ENCODE results near the gene YAP1. TPM values are rescaled to one million over a fixed set of nuclear protein-coding genes. Genes with fewer than 3 reads are reported as not detected.

YAP1 gene
- total and polyA plus RNA-seq, 2 of the 4 experiments (the other 2 are of a cell fraction), result 121 to 251 TPM

GRCh38 chr11:102230186-102230585 lies 119.9 kb downstream of the YAP1 start:
- no peak overlapping the region for H2AK9ac ChIP-seq (replicated peaks; ENCODE audit: low read depth, low read length, poor library complexity)
- no peak overlapping the region for H3K23ac ChIP-seq (ENCODE audit: low read depth, low read length)
- no peak overlapping the region for H3K4me3 ChIP-seq (ENCODE audit: insufficient read depth, low read depth, low read length)
- dilution Hi-C loops (cut with HindIII; ENCODE audit: low sequenced_read_pairs, unreplicated experiment) (no loop called here), intact Hi-C loops (cut with micrococcal nuclease) (no loop called here), in situ Hi-C loops (cut with MboI; ENCODE audit: low sequenced_read_pairs) (loop anchor here (25.0 kb wide), 1 partner anchor 368 kb away; no protein-coding TSS in a partner anchor)
- H3K79me1 ChIP-seq (ENCODE audit: low read depth in 1 of 2, low read length in 2 of 2), result peaks cover 31 to 40% of the 10 kb centered on the region in 2 experiments
- no peak overlapping the region for H4K91ac ChIP-seq (ENCODE audit: insufficient read depth, low read depth, low read length)
- no peak overlapping the region for H3K14ac ChIP-seq (replicated peaks; ENCODE audit: low read depth, low read length)
- ATAC-seq (ENCODE audit: low read depth) (no peak), DNase-seq (no peak)
- no peak overlapping the region for H2BK20ac ChIP-seq (ENCODE audit: low read depth, low read length)
- no peak overlapping the region for H2AFZ ChIP-seq (replicated peaks; ENCODE audit: low read length, poor library complexity)
- no peak overlapping the region for H2AK5ac ChIP-seq (ENCODE audit: low read depth, low read length)
- H2BK15ac ChIP-seq (ENCODE audit: low read depth, low read length), result no peak overlapping the region
- H3K9me1 ChIP-seq (ENCODE audit: insufficient read depth, low read length), result peaks cover 7% of the 10 kb centered on the region
- ChIA-PET POLR2A (ENCODE audit: unreplicated experiment) (no interaction called here), CTCF (interaction anchor here (0.6 kb wide), 1 partner anchor 13 kb away, joined by 3 read pairs; no protein-coding TSS in a partner anchor)
- no peak overlapping the region for H3K27ac ChIP-seq (ENCODE audit: insufficient read depth, low read length)
- no peaks in the 10 kb centered on the region for H3K9me3 ChIP-seq (ENCODE audit: control insufficient read depth, insufficient read depth, low read length)
- H4K5ac ChIP-seq (ENCODE audit: low read depth, low read length), result no peak overlapping the region
- no peak overlapping the region for H2BK5ac ChIP-seq (ENCODE audit: low read depth, low read length, poor library complexity, severe bottlenecking)
- no peak overlapping the region for H2BK120ac ChIP-seq (ENCODE audit: low read depth, low read length)
- no peak overlapping the region for H3K9ac ChIP-seq (ENCODE audit: low read depth, low read length)
- H3K4ac ChIP-seq (ENCODE audit: low read depth, low read length), result no peak overlapping the region
- peaks cover 12% of the 10 kb centered on the region for H3K4me1 ChIP-seq (ENCODE audit: control insufficient read depth, insufficient read depth, low read length)
- no peak overlapping the region for H3K4me2 ChIP-seq (ENCODE audit: low read depth, low read length)
- H4K20me1 ChIP-seq (ENCODE audit: insufficient read depth, low read length), result peaks cover 16% of the 10 kb centered on the region
- no peaks in the 10 kb centered on the region for H3K27me3 ChIP-seq (ENCODE audit: control insufficient read depth, insufficient read depth, low read length)
- H4K8ac ChIP-seq (ENCODE audit: low read depth in 2 of 2, low read length in 2 of 2), result no peak overlapping the region
- no peak overlapping the region for H3K18ac ChIP-seq (ENCODE audit: low read depth, low read length)
- no peak overlapping the region for H3K56ac ChIP-seq (ENCODE audit: extremely low read depth, insufficient read depth, low read length)
- peaks cover 22% of the 10 kb centered on the region for H3K36me3 ChIP-seq (ENCODE audit: control insufficient read depth, insufficient read depth, low read length)
- TF ChIP-seq RCOR1 (IDR thresholded peaks at IDR 0.05; ENCODE audit: insufficient replicate concordance, low read length), result no peak
- no peak for TF ChIP-seq POLR2A (IDR thresholded peaks at IDR 0.05; ENCODE audit: low read depth, low read length)
- TF ChIP-seq MXI1 (IDR thresholded peaks at IDR 0.05; ENCODE audit: borderline replicate concordance, low read depth, low read length), result no peak
- no peak for TF ChIP-seq CEBPB (IDR thresholded peaks at IDR 0.05; ENCODE audit: low read depth, low read length)
- no peak for TF ChIP-seq CHD1 (IDR thresholded peaks at IDR 0.05; ENCODE audit: low read depth, low read length)
- no peak for TF ChIP-seq RFX5 (IDR thresholded peaks at IDR 0.05; ENCODE audit: low read depth, low read length)
- no peak for TF ChIP-seq USF2 (IDR thresholded peaks at IDR 0.05; ENCODE audit: low read depth, low read length)
- TF ChIP-seq CTCF (conservative IDR thresholded peaks at IDR 0.05; ENCODE audit: low read depth, low read length), result no peak
- no peak for TF ChIP-seq FOS (IDR thresholded peaks at IDR 0.05; ENCODE audit: low read depth, low read length)
- no peak for TF ChIP-seq MAZ (IDR thresholded peaks at IDR 0.05; ENCODE audit: borderline replicate concordance, low read depth, low read length)
- TF ChIP-seq, protein P1, sequence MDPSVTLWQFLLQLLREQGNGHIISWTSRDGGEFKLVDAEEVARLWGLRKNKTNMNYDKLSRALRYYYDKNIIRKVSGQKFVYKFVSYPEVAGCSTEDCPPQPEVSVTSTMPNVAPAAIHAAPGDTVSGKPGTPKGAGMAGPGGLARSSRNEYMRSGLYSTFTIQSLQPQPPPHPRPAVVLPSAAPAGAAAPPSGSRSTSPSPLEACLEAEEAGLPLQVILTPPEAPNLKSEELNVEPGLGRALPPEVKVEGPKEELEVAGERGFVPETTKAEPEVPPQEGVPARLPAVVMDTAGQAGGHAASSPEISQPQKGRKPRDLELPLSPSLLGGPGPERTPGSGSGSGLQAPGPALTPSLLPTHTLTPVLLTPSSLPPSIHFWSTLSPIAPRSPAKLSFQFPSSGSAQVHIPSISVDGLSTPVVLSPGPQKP (IDR thresholded peaks at IDR 0.05; ENCODE audit: borderline replicate concordance, low read depth, low read length), result no peak
- TF ChIP-seq RAD21 (IDR thresholded peaks at IDR 0.05; ENCODE audit: low read length), result no peak
- TF ChIP-seq MAFK (IDR thresholded peaks at IDR 0.05; ENCODE audit: low read depth, low read length), result no peak
- TF ChIP-seq BHLHE40 (IDR thresholded peaks at IDR 0.05; ENCODE audit: low read depth, low read length), result no peak
- no peak for TF ChIP-seq SMC3 (IDR thresholded peaks at IDR 0.05; ENCODE audit: low read depth, low read length)
- no peak for TF ChIP-seq NFE2L2 (IDR thresholded peaks at IDR 0.05; ENCODE audit: low read depth, low read length)
- BruUV-seq (replicated peaks), result no TSS peak
